Neural cell (in vitro differentiated cells): Measurements from ENCODE around the gene TRIO. TPM values are rescaled to one million over a fixed set of nuclear protein-coding genes. Genes with fewer than 3 reads are reported as not detected.

Source experiments
- H2AFZ ChIP-seq: fragments of 200-600, 300-800 bp; sonication (generic), shearing (Covaris generic); 2 replicates; pipeline ENCODE4 v1.6.0; 2014; ENCODE audit warnings: low read depth, mild to moderate bottlenecking, antibody characterized with exemption, low read length, moderate library complexity
- H3F3A ChIP-seq: fragments of 200-600 bp; shearing (Covaris generic); 2 replicates; pipeline ENCODE4 v1.6.1; 2016; ENCODE audit warnings: mild to moderate bottlenecking, moderate library complexity, mixed read lengths, antibody characterized with exemption, low read length; ENCODE audit not compliant: insufficient read depth, poor library complexity, severe bottlenecking
- H3K27ac ChIP-seq: fragments of 200-600, 300-800 bp; sonication (generic), shearing (Covaris generic); 2 replicates; pipeline ENCODE4 v1.5.1; 2014; ENCODE audit warnings: mild to moderate bottlenecking, low read length, moderate library complexity
- H3K27me3 ChIP-seq: fragments of 300-800, 200-600 bp; sonication (generic), shearing (Covaris generic); 2 replicates; pipeline ENCODE4 v1.6.0; 2014; ENCODE audit warnings: mild to moderate bottlenecking, low read depth, low read length, moderate library complexity; ENCODE audit not compliant: insufficient read depth
- H3K36me3 ChIP-seq: fragments of 300-800, 200-600 bp; sonication (generic), shearing (Covaris generic); 2 replicates; pipeline ENCODE4 v1.5.1; 2014; ENCODE audit warnings: mild to moderate bottlenecking, antibody characterized with exemption, low read length, moderate library complexity; ENCODE audit not compliant: insufficient read depth
- H3K4me2 ChIP-seq: fragments of 300-800, 200-600 bp; sonication (generic), shearing (Covaris generic); 2 replicates; pipeline ENCODE4 v1.6.0; 2014; ENCODE audit warnings: mild to moderate bottlenecking, low read length
- H3K4me3 ChIP-seq: fragments of 300-800, 200-600 bp; sonication (generic), shearing (Covaris generic); 2 replicates; pipeline ENCODE4 v1.5.1; 2014; ENCODE audit warnings: mild to moderate bottlenecking, low read length, moderate library complexity
- H3K79me2 ChIP-seq: fragments of 200-600 bp; shearing (Covaris generic); replicated peaks from 2 replicates; pipeline ENCODE4 v1.6.0; 2014; ENCODE audit warnings: mild to moderate bottlenecking, low read length, moderate library complexity; ENCODE audit not compliant: insufficient read depth
- H3K9ac ChIP-seq: fragments of 300-800, 200-600 bp; sonication (generic), shearing (Covaris generic); 2 replicates; pipeline ENCODE4 v1.6.1; 2016; ENCODE audit warnings: mild to moderate bottlenecking, low read length, mixed read lengths
- H3K9me2 ChIP-seq: fragments of 200-600 bp; shearing (Covaris generic); 2 replicates; pipeline ENCODE4 v1.6.1; 2016; ENCODE audit warnings: mild to moderate bottlenecking, low read length, mixed read lengths; ENCODE audit not compliant: insufficient read depth
- H3K9me3 ChIP-seq: fragments of 200-600, 300-800 bp; sonication (generic), shearing (Covaris generic); 2 replicates; pipeline ENCODE4 v1.6.1; 2016; ENCODE audit warnings: mild to moderate bottlenecking, mixed run types, low read length, moderate library complexity, mixed read lengths
- H4K20me1 ChIP-seq: fragments of 200-600 bp; shearing (Covaris generic); 2 replicates; pipeline ENCODE4 v1.6.1; 2016; ENCODE audit warnings: mild to moderate bottlenecking, mixed run types; ENCODE audit not compliant: insufficient read depth
- CTCF ChIP-seq: fragments of 450-650 bp; IDR thresholded peaks from 2 replicates; pipeline ENCODE4 v1.5.1; 2014; ENCODE audit warnings: antibody characterized with exemption, mild to moderate bottlenecking, moderate library complexity; ENCODE audit not compliant: poor library complexity, severe bottlenecking
- EP300 ChIP-seq: fragments of 450-650 bp; conservative IDR thresholded peaks from 2 replicates; pipeline ENCODE4 v1.6.1; 2014; ENCODE audit warnings: antibody characterized with exemption, mild to moderate bottlenecking, moderate library complexity; ENCODE audit not compliant: poor library complexity, severe bottlenecking
- EZH2 ChIP-seq: fragments of 200-600, 300-800 bp; shearing (Covaris generic), sonication (generic); IDR thresholded peaks from 2 replicates; pipeline ENCODE4 v1.6.1; 2014; ENCODE audit warnings: antibody characterized with exemption, low read length, borderline replicate concordance, mild to moderate bottlenecking; ENCODE audit not compliant: insufficient read depth, poor library complexity, severe bottlenecking
- MXI1 ChIP-seq: fragments of 450-650 bp; conservative IDR thresholded peaks from 2 replicates; pipeline ENCODE4 v1.6.1; 2014; ENCODE audit warnings: antibody characterized with exemption, mild to moderate bottlenecking; ENCODE audit not compliant: poor library complexity, severe bottlenecking
- POLR2AphosphoS5 ChIP-seq: IDR thresholded peaks from 2 replicates; pipeline ENCODE4 v1.6.1; 2012
- RAD21 ChIP-seq: fragments of 450-650 bp; conservative IDR thresholded peaks from 2 replicates; pipeline ENCODE4 v1.6.1; 2014; ENCODE audit warnings: antibody characterized with exemption, mild to moderate bottlenecking, moderate library complexity
- REST ChIP-seq: IDR thresholded peaks from 2 replicates; pipeline ENCODE4 v1.6.1; 2012; ENCODE audit warnings: borderline replicate concordance
- SMC3 ChIP-seq: fragments of 450-650 bp; conservative IDR thresholded peaks from 2 replicates; pipeline ENCODE4 v1.6.1; 2014; ENCODE audit warnings: antibody characterized with exemption, mild to moderate bottlenecking, moderate library complexity; ENCODE audit not compliant: poor library complexity
- TAF1 ChIP-seq: IDR thresholded peaks from 2 replicates; pipeline ENCODE4 v1.6.1; 2012; ENCODE audit warnings: low read depth
- polyA plus RNA-seq: library from polyadenylated mRNA; depleted of rRNA; stranded (reverse); fragments of >200 nt; gene quantifications from 2 replicates; pipeline ENCODE4 v1.2.3, GENCODE V29; 2014

The TRIO gene
- polyA plus RNA-seq, 1 donor from 2014 or later, result 168 TPM

- Histone ChIP-seq H3K9ac (no peak overlapping the region), H4K20me1 (no peaks in the 10 kb centered on the region), H3K27me3 (no peaks in the 10 kb centered on the region), H3K4me2 (no peak overlapping the region), H3K79me2 (no peaks in the 10 kb centered on the region), H3K4me3 (no peak overlapping the region), H3F3A (no peaks in the 10 kb centered on the region), H3K9me3 (no peaks in the 10 kb centered on the region), H3K9me2 (no peaks in the 10 kb centered on the region), H3K27ac (no peak overlapping the region), H2AFZ (no peak overlapping the region), H3K36me3 (no peaks in the 10 kb centered on the region)
- TF ChIP-seq CTCF (no peak), EZH2 (no peak), SMC3 (no peak), RAD21 (no peak)
Measured at GRCh38 chr5:14129123-14129522, 14.0 kb upstream of the TRIO start.

GRCh38 chr5:14131855-14132503 lies 11.2 kb upstream of the TRIO start:
- no peak overlapping the region for H3K4me2 ChIP-seq
- H3F3A ChIP-seq, result no peaks in the 10 kb centered on the region
- H3K9ac ChIP-seq, result no peak overlapping the region
- H3K79me2 ChIP-seq, result no peaks in the 10 kb centered on the region
- no peaks in the 10 kb centered on the region for H3K9me2 ChIP-seq
- H4K20me1 ChIP-seq, result no peaks in the 10 kb centered on the region
- H3K36me3 ChIP-seq, result no peaks in the 10 kb centered on the region
- no peaks in the 10 kb centered on the region for H3K9me3 ChIP-seq
- no peak overlapping the region for H2AFZ ChIP-seq
- H3K27ac ChIP-seq, result no peak overlapping the region
- no peaks in the 10 kb centered on the region for H3K27me3 ChIP-seq
- TF ChIP-seq TAF1 (no peak), EZH2 (no peak), CTCF (no peak), MXI1 (no peak), SMC3 (no peak), EP300 (no peak), POLR2AphosphoS5 (no peak), RAD21 (no peak), REST (no peak)
- H3K4me3 ChIP-seq, result no peak overlapping the region
